Choroid plexus epithelial cell (primary cell): ENCODE results near the gene TP63.

Experiments
- DNase-seq: peaks from one replicate; pipeline ENCODE4 v3.0.0-alpha.2; 2010; ENCODE audit warnings: low read depth
- H3K4me3 ChIP-seq: 2 replicates; pipeline ENCODE4 v1.5.1; 2011; ENCODE audit warnings: low read depth, mild to moderate bottlenecking, control low read depth, low read length, moderate library complexity
- CTCF ChIP-seq: conservative IDR thresholded peaks from 2 replicates; pipeline ENCODE4 v1.5.1; 2011; ENCODE audit warnings: low read depth, mild to moderate bottlenecking, control low read depth, inconsistent platforms, low read length, moderate library complexity

Gene TP63

GRCh38 chr3:189805375-189806067 is 174.3 kb downstream of the TP63 start:
- DNase-seq, result no peak

GRCh38 chr3:189806171-189806951 is 175.2 kb downstream of the TP63 start:
- TF ChIP-seq CTCF, result no peak
- H3K4me3 ChIP-seq, result no peak overlapping the region
- DNase-seq, result peak; percentile 23

More at GRCh38 chr3:189805375-189806067, 174.3 kb downstream of the TP63 start:
- H3K4me3 ChIP-seq, result no peak overlapping the region
- TF ChIP-seq CTCF, result no peak

- TF ChIP-seq CTCF, result no peak
- no peak for DNase-seq
- no peak overlapping the region for H3K4me3 ChIP-seq
Observed at GRCh38 chr3:189808246-189809007, 177.2 kb downstream of the TP63 start.

- no peak overlapping the region for H3K4me3 ChIP-seq
- TF ChIP-seq CTCF, result no peak
- no peak for DNase-seq
Observed at GRCh38 chr3:189809583-189809982, 178.4 kb downstream of the TP63 start.

- no peak for DNase-seq
- no peak for TF ChIP-seq CTCF
- H3K4me3 ChIP-seq, result no peak overlapping the region
Observed at GRCh38 chr3:189812806-189813465, 181.7 kb downstream of the TP63 start.

GRCh38 chr3:189813647-189814240 is 182.6 kb downstream of the TP63 start:
- TF ChIP-seq CTCF, result no peak
- H3K4me3 ChIP-seq, result no peak overlapping the region
- no peak for DNase-seq
